PFSK-1 (cell line): Measurements from ENCODE around the gene ZNF512B.

Experiments used
- POLR2AphosphoS5 ChIP-seq: IDR thresholded peaks from 2 replicates; pipeline ENCODE4 v1.6.1; 2012; ENCODE audit warnings: low read depth, mild to moderate bottlenecking, control low read depth, low read length, moderate library complexity
- SIN3A ChIP-seq: IDR thresholded peaks from 2 replicates; pipeline ENCODE4 v1.6.1; 2012; ENCODE audit warnings: mild to moderate bottlenecking, low read length, moderate library complexity, borderline replicate concordance; ENCODE audit not compliant: insufficient read depth
- TAF1 ChIP-seq: IDR thresholded peaks from 2 replicates; pipeline ENCODE4 v1.6.1; 2012; ENCODE audit warnings: low read length, control low read depth, borderline replicate concordance; ENCODE audit not compliant: insufficient read depth
- TF ChIP-seq, protein P1 (sequence below), 2 experiments: IDR thresholded peaks; 2 replicates each; pipeline versions ENCODE4 v1.6.1 to v1.8.0; 2011 to 2012; ENCODE audit warnings: low read depth in 2 of 2, low read length in 2 of 2, control low read depth in 1 of 2, inconsistent platforms in 1 of 2, mild to moderate bottlenecking in 1 of 2, moderate library complexity in 1 of 2; ENCODE audit not compliant: insufficient read depth in 1 of 2

DNA sequence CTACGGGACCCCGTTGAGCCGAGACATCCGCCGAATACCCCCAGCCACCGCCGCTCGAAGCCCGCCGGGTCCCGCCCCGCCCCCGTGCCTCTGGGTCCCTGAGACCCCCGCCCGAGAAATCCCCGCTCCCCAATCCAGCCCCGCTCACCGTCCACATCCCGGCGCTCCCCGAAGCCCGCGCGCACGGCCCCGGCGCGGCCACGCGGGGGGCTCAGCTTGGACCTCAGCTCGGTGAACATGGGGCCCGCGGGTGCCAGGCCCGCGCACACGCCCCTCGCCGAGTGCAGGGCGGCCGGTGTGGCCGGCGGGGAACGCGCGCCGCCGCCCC lies 9.5 kb upstream of the ZNF512B start:
- no peak for TF ChIP-seq POLR2AphosphoS5
- no peak for TF ChIP-seq TAF1
- no peak for TF ChIP-seq SIN3A
- TF ChIP-seq, protein P1, sequence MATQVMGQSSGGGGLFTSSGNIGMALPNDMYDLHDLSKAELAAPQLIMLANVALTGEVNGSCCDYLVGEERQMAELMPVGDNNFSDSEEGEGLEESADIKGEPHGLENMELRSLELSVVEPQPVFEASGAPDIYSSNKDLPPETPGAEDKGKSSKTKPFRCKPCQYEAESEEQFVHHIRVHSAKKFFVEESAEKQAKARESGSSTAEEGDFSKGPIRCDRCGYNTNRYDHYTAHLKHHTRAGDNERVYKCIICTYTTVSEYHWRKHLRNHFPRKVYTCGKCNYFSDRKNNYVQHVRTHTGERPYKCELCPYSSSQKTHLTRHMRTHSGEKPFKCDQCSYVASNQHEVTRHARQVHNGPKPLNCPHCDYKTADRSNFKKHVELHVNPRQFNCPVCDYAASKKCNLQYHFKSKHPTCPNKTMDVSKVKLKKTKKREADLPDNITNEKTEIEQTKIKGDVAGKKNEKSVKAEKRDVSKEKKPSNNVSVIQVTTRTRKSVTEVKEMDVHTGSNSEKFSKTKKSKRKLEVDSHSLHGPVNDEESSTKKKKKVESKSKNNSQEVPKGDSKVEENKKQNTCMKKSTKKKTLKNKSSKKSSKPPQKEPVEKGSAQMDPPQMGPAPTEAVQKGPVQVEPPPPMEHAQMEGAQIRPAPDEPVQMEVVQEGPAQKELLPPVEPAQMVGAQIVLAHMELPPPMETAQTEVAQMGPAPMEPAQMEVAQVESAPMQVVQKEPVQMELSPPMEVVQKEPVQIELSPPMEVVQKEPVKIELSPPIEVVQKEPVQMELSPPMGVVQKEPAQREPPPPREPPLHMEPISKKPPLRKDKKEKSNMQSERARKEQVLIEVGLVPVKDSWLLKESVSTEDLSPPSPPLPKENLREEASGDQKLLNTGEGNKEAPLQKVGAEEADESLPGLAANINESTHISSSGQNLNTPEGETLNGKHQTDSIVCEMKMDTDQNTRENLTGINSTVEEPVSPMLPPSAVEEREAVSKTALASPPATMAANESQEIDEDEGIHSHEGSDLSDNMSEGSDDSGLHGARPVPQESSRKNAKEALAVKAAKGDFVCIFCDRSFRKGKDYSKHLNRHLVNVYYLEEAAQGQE (IDR thresholded peaks at IDR 0.05; ENCODE audit: insufficient read depth in 1 of 2, low read depth in 2 of 2, low read length in 2 of 2): no peak
